HG03139 (cell line): ENCODE data around the gene STX10.
A peak's percentile ranks its signal among the peaks of the same experiment; 100 is the strongest.
"Not testable (repeated sequence)": the region's sequence is repeated elsewhere in the genome, so short reads cannot be mapped to it uniquely, and the experiment has no call there.

Source experiments
- ATAC-seq: cut with Tn5 transposase; IDR thresholded peaks from one replicate; pipeline ENCODE4 v1.9.1; 2021; ENCODE audit not compliant: unreplicated experiment

STX10 gene

DNA sequence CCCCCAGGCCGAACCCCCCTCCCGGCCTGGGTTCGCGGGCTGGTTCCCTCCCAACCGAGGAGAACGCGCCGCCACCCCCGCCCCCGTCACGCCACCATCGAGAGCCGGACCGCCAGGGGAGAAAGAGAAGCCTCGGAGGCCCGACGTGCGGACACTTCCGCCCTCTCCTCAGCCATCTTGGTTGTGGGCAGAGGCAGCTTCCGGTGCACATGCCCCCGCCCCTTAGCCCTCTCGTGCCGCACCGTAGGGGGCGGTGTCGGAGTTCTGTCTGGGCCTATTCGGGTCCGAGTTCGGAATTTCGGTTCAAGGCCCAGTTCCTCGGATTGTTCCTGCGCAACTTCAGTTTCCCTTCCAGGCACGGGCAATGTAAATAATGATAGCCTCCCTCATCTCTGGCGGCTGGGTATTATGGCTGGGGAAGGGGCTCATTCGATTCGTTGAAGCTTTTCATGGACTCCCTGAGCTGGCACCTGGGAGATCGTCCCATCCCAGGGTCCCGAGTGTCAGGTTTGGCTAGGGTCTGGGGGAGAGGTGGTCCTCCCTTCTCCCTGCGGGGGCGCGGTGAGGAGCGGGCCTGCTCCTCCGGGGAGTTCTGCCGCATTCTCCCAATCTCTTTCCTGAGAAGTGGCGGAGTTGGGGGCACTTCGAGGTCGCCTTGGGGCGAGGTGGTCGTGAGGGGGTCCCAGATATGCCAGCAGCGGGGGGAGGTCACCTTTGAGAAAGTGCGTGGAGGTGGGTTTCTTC lies at the start of gene STX10, which contains the start of gene IER2:
TSS of gene STX10 (minus strand) at position 189 of the 744 bp plus-strand sequence. CDS start 202 bp downstream, outside the sequence.
TSS of gene IER2 (plus strand) at position 225 of the 744 bp plus-strand sequence. CDS start 2,776 bp downstream, outside the sequence.
- peak; percentile 26 for ATAC-seq

- ATAC-seq, result no peak
Observed at GRCh38 chr19:13198634-13199033, 48.5 kb upstream of the STX10 start.

DNA sequence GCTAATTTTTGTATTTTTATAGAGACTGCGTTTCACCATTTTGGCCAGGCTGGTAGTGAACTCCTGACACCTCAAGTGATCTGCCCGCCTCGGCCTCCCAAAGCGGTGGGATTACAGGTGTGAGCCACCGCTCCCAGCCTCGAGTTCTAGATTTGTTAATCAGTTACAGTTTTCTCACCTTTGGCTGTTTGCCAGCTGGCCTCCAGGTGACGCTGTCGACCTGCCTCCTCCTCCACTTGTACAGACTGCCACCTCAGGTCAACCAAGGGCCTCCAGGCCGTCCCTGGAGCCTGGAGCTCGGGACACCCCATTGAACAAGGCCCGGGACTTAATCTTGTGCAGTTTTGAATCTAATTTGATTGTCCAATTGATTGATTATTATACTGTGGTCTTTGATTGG lies 45.5 kb upstream of the STX10 start:
- no peak for ATAC-seq

GRCh38 chr19:13190781-13191540 lies 40.8 kb upstream of the STX10 start:
- ATAC-seq, result no peak

- ATAC-seq, result no peak
Observed at GRCh38 chr19:13189600-13189999, 39.4 kb upstream of the STX10 start.

DNA sequence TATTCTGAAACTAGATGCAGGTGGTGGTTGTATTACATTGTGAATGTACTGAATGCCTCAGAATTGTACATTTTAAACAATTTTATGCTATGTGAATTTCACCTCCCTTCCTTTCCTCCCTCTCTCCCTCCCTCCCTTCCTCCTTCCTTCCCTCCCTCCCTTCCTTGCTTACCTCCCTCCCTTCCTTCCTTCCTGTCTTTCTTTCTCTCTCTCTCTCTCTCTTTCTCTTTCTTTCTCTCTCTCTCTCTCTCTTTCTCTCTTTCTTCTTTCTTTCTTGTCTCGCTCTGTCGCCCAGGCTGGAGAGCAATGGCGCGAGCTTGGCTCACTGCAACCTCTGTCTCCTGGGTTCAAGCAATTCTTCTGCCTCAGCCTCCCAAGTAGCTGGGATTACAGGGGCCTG lies 37.2 kb upstream of the STX10 start:
- no peak for ATAC-seq

DNA sequence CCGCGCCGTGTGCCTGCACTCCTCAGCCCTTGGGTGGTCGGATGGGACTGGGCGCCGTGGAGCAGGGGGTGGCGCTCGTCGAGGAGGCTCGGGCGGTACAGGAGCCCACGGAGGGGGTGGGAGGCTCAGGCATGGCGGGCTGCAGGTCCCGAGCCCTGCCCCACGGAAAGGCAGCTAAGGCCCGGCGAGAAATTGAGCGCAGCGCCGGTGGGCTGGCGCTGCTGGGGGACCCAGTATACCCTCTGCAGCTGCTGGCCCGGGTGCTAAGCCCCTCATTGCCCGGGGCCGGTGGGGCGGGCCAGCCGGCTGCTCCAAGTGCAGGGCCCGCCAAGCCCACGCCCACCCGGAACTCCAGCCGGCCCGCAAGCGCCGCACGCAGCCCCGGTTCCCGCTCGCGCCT lies 36.5 kb upstream of the STX10 start:
- not testable (repeated sequence) for ATAC-seq

- not testable (repeated sequence) for ATAC-seq
Observed at GRCh38 chr19:13185763-13186657, 35.8 kb upstream of the STX10 start.

DNA sequence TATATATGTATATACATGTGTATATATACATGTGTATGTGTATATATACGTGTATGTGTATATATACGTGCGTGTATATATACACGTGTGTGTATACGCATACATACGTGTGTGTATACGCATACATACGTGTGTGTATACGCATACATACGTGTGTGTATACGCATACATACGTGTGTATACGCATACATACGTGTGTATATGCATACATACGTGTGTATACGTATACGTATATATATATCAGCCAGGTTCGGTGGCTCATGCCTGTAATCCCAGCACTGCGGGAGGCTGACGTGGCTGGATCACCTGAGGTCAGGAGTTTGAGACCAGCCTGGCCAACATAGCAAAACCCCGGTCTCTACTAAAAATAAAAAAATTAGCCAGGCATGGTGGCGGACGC lies 34.8 kb upstream of the STX10 start:
- ATAC-seq, result not testable (repeated sequence)

DNA sequence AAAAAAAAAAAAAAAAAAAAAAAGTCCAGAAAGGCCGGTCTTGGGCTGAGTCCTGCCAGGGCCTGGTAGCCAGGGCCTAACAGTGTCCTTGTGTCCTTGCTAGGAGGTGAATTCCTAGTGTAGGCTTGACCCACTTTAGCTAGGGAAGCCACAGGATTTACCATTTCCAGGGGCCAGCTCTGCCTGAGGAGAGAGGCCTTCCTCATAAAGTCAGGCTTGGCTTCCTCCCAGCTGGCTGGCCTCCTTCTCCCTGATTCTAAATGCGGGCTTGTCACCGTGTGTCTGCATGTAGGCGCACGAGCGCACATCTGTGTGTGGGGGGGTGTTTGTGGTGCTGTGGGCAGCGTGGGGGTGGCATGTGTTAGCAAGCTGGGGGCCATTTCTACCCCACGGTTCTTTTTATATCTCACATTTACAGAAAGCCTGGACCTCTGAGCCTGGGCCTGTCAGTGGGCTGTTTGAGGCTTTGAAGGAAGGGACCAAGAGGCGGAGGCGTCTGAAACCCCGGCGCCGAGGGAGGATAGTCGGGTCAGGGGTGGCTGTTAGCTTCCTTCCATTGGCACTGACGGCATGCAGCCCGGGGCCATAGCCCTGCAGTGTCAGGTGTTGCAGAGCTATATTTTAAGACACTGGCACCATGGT lies 31.7 kb upstream of the STX10 start:
- no peak for ATAC-seq

GRCh38 chr19:13178291-13178690 lies 28.1 kb upstream of the STX10 start:
- ATAC-seq, result not testable (repeated sequence)

DNA sequence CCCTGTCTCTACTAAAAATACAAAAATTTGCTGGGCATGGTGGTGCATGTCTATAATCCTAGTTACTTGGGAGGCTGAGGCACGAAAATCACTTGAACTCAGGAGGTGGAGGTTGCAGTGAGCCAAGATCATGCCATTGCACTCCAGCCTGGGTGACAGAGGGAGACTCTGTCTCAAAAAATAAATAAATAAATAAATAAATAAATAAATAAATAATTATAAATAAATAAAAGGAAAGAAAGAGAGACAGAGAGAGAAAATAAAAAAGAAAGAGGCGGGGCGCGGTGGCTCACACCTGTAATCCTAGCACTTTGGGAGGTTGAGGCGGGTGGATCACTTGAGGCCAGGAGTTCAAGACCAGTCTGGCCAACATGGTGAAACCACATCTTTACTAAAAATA lies 27.4 kb upstream of the STX10 start:
- not testable (repeated sequence) for ATAC-seq

GRCh38 chr19:13176345-13176744 lies 26.2 kb upstream of the STX10 start:
- ATAC-seq, result no peak

DNA sequence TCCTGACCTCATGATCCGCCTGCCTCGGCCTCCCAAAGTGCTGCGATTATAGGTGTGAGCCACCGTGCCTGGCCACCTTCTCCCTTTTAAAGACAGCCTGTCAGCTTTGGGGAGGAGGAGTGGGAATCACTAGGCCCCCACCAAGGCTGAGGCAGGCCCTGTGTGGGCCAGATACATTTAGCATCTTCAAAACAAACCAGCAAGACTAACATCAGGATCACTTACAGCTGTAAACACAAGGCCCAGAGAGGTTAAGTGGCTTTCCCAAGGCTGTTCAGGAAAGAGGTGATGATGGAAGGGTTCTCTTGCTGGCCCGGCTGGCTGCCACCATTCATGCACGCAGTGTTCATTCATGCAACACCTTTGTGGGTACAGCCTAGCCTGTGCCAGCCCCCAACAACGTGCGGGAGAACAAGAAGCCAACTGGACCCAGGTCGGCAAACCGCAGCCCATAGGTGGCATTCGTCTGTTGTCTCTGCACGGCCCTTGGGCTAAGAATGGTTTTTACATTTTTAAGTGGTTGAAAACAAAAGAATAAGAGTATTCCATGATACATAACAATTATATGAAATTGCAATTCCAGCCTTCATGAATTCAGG lies 23.1 kb upstream of the STX10 start:
- ATAC-seq, result no peak

DNA sequence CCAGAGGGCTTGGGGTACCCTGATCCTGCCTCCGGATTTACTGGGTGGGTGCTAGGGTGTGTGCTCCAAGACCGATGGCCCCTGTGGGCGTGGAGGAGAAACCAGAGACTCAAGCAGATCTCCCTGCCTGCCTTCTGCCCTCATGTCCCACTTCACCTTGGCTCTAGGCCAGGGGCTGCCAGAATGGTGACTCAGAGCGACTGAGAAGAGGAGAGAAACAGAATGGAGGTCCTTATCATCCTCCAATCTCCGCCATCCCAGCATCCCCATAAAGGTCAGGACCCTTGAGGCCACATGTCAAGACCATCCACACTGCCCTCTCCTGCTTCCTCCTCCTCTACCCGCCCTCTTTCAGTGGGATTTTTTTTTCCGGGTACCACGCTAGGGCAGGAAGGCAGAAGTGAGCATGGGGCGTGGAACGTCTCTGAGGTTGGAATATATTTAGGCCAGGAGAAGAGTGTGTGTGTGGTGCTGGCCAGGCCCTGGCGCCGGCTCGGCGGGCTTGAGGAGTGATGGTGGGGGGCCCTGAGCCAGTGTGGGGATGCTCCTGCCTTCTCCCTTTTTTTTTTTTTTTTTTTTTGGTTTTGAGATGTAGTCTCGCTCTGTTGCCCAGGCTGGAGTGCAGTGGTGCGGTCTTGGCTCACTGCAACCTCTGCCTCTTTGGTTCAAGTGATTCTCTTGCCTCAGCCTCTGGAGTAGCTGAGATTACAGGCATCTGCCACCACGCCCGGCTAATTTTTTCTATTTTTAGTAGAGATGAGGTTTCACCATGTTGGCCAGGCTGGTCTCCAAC lies 22.4 kb upstream of the STX10 start:
- ATAC-seq, result no peak

- ATAC-seq, result no peak
Observed at GRCh38 chr19:13171146-13171545, 21.0 kb upstream of the STX10 start.

DNA sequence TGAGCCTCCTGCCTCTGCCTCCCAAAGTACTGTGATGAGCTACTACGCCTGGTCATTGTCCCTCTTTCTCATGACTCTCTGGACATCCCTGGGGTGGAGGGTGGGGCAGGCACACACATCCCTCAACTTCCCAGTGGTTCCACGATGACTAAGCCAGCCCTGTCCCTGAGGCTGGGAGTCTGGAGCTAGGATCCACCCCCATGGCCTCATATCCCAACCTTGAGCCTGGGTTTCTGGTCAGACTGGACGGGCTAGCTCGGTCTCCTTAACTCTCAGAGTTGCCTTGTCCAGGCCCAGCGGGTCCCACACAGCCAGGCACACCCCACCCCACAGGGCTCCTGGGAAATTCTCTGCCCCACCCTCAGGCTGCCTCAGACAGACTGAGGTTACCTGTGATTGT lies 19.6 kb upstream of the STX10 start:
- no peak for ATAC-seq

- not testable (repeated sequence) for ATAC-seq
Observed at GRCh38 chr19:13166151-13166550, 16.0 kb upstream of the STX10 start.

- no peak for ATAC-seq
Observed at GRCh38 chr19:13165162-13165997, 15.2 kb upstream of the STX10 start.
